Measurements from ENCODE around the gene PRRG1.
"Not testable (repeated sequence)": the region's sequence is repeated elsewhere in the genome, so short reads cannot be mapped to it uniquely, and the experiment has no call there.

The PRRG1 gene

DNA sequence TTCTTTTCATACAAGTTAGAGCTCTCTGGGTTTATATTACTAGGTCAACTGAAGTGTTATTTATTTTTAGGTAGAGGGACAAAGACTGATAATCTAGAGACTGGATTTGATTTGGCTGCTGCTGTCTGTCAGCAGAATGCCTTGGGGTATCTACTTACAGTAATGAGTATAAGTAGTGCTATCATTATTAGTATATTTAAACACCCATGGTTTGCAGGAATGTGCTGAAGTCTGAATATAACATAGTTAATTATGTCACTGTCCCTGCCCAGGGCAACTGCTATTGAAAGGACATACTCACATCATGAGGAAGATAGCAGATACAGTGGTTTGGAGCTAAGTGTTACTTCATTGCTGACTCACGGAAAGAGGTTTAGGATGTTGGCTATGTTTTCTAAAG lies 76.2 kb downstream of the PRRG1 start:
- H3K9ac ChIP-seq (ENCODE audit: low read length), result no peak overlapping the region
- no peak for TF ChIP-seq EZH2phosphoT487 (IDR thresholded peaks at IDR 0.05; ENCODE audit: low read depth)
- TF ChIP-seq, protein P1, sequence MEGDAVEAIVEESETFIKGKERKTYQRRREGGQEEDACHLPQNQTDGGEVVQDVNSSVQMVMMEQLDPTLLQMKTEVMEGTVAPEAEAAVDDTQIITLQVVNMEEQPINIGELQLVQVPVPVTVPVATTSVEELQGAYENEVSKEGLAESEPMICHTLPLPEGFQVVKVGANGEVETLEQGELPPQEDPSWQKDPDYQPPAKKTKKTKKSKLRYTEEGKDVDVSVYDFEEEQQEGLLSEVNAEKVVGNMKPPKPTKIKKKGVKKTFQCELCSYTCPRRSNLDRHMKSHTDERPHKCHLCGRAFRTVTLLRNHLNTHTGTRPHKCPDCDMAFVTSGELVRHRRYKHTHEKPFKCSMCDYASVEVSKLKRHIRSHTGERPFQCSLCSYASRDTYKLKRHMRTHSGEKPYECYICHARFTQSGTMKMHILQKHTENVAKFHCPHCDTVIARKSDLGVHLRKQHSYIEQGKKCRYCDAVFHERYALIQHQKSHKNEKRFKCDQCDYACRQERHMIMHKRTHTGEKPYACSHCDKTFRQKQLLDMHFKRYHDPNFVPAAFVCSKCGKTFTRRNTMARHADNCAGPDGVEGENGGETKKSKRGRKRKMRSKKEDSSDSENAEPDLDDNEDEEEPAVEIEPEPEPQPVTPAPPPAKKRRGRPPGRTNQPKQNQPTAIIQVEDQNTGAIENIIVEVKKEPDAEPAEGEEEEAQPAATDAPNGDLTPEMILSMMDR (IDR thresholded peaks at IDR 0.05; ENCODE audit: low read depth, low read length), result no peak

DNA sequence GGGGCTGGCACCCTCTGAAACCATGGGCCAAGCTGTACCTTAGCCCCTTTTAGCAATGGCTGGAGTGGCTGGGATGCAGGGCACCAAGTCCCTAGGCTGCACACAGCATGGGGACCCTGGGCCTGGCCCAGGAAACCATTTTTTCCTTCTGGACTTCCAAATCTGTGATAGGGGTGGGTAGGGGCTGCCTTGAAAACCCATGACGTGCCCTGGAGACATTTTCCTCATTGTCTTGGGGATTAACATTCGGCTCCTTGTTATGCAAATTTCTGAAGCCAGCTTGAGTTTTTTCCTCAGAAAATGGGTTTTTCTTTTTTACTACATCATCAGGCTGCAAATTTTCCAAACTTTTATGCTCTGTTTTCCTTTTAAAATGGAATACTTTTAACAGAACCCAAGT lies 79.8 kb downstream of the PRRG1 start:
- not testable (repeated sequence) for H3K36me3 ChIP-seq (replicated peaks; ENCODE audit: low read depth, low read length); H3K9ac ChIP-seq (ENCODE audit: low read length); H4K20me1 ChIP-seq (ENCODE audit: insufficient read depth, low read length); H2AFZ ChIP-seq (ENCODE audit: low read depth, low read length); H3K9me3 ChIP-seq (ENCODE audit: insufficient read depth, low read length); H3K4me3 ChIP-seq (ENCODE audit: low read length); H3K4me1 ChIP-seq (ENCODE audit: low read length); H3K27ac ChIP-seq (ENCODE audit: low read length); H3K4me2 ChIP-seq (ENCODE audit: low read length); H3K27me3 ChIP-seq (ENCODE audit: low read depth, low read length); H3K79me2 ChIP-seq (ENCODE audit: low read length)

More for the DNA sequence above, 76.2 kb downstream of the PRRG1 start:
- Histone ChIP-seq H3K4me1 (ENCODE audit: low read length) (no peaks in the 10 kb centered on the region), H3K27me3 (ENCODE audit: low read depth, low read length) (no peaks in the 10 kb centered on the region), H4K20me1 (ENCODE audit: insufficient read depth, low read length) (no peaks in the 10 kb centered on the region), H3K79me2 (ENCODE audit: low read length) (no peaks in the 10 kb centered on the region), H3K4me2 (ENCODE audit: low read length) (no peak overlapping the region), H3K4me3 (ENCODE audit: low read length) (no peak overlapping the region), H2AFZ (ENCODE audit: low read depth, low read length) (no peak overlapping the region), H3K36me3 (replicated peaks; ENCODE audit: low read depth, low read length) (no peaks in the 10 kb centered on the region), H3K27ac (ENCODE audit: low read length) (no peak overlapping the region), H3K9me3 (ENCODE audit: insufficient read depth, low read length) (no peaks in the 10 kb centered on the region)

DNA sequence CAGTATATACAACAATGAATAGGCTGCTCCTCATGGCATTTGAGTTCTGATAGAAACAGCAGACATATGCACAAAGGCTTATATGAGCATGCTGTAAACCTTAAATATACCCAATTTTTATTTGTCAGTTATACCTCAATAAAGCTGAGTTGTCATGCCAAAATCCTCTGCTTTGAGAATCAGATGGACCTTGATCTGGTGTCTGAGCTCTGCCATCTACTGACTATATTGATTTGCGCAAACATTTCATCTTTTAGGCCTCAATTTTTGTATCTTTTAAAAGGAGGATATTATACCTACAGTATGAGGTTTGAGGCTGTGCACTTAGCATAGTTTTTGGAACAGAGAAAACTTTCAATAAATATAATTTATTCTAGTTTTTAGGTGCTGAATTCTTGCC lies 85.2 kb downstream of the PRRG1 start:
- Histone ChIP-seq H3K27me3 (ENCODE audit: low read depth, low read length) (no peaks in the 10 kb centered on the region), H4K20me1 (ENCODE audit: insufficient read depth, low read length) (no peaks in the 10 kb centered on the region), H2AFZ (ENCODE audit: low read depth, low read length) (no peak overlapping the region), H3K27ac (ENCODE audit: low read length) (no peak overlapping the region), H3K36me3 (replicated peaks; ENCODE audit: low read depth, low read length) (no peaks in the 10 kb centered on the region), H3K4me3 (ENCODE audit: low read length) (no peak overlapping the region), H3K9ac (ENCODE audit: low read length) (no peak overlapping the region), H3K9me3 (ENCODE audit: insufficient read depth, low read length) (no peaks in the 10 kb centered on the region), H3K4me1 (ENCODE audit: low read length) (no peaks in the 10 kb centered on the region), H3K4me2 (ENCODE audit: low read length) (no peak overlapping the region), H3K79me2 (ENCODE audit: low read length) (no peaks in the 10 kb centered on the region)
- TF ChIP-seq, protein P1 (IDR thresholded peaks at IDR 0.05; ENCODE audit: low read depth, low read length), result peak; percentile 33
- TF ChIP-seq EZH2phosphoT487 (IDR thresholded peaks at IDR 0.05; ENCODE audit: low read depth), result no peak

DNA sequence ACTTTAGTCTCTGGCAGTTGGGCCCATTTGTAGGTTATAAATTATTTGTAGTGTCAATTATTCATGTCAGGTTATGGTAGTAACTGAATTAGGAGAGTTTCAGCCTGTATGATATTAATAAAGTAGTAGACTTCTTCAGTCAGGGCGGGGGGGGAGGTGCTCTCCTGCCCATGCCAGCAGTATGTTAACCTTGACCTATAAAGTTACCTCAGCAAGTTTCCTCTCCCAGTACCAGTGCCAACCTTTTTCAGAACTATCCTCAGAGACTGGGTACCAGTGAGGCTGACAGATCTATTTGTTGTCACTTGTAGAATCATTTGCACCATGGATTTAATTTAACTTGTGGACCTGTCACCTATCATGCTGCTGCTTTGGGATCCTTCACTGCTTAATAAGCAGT lies 88.0 kb downstream of the PRRG1 start:
- H4K20me1 ChIP-seq (ENCODE audit: insufficient read depth, low read length), result no peaks in the 10 kb centered on the region
- no peak overlapping the region for H3K9ac ChIP-seq (ENCODE audit: low read length)
- H3K79me2 ChIP-seq (ENCODE audit: low read length), result no peaks in the 10 kb centered on the region
- H3K36me3 ChIP-seq (replicated peaks; ENCODE audit: low read depth, low read length), result no peaks in the 10 kb centered on the region
- no peak overlapping the region for H3K4me2 ChIP-seq (ENCODE audit: low read length)
- no peak overlapping the region for H3K4me3 ChIP-seq (ENCODE audit: low read length)
- H3K9me3 ChIP-seq (ENCODE audit: insufficient read depth, low read length), result no peaks in the 10 kb centered on the region
- no peak overlapping the region for H2AFZ ChIP-seq (ENCODE audit: low read depth, low read length)
- H3K27ac ChIP-seq (ENCODE audit: low read length), result no peak overlapping the region
- no peaks in the 10 kb centered on the region for H3K27me3 ChIP-seq (ENCODE audit: low read depth, low read length)
- TF ChIP-seq EZH2phosphoT487 (IDR thresholded peaks at IDR 0.05; ENCODE audit: low read depth), result no peak
- TF ChIP-seq, protein P1 (IDR thresholded peaks at IDR 0.05; ENCODE audit: low read depth, low read length), result no peak
- no peaks in the 10 kb centered on the region for H3K4me1 ChIP-seq (ENCODE audit: low read length)

DNA sequence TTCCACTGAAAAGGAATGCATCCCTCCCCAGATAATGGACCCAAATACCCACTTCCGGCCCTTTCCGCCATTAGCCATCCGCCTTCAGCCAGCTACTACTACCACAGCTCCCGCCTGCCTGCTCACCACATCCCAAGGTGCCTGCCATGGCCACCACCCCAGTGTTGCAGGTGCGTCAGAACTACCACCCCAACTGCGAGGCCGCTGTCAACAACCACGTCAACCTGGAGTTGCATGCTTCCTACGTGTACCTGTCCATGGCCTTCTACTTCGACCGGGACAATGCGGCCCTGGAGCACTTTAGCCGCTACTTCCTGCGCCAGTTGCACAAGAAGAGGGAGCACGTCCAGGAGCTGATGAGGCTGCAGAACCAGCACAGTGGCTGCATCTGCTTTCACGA lies 92.2 kb downstream of the PRRG1 start:
- H3K9ac ChIP-seq (ENCODE audit: low read length), result no peak overlapping the region
- H3K27ac ChIP-seq (ENCODE audit: low read length), result no peak overlapping the region
- H3K4me1 ChIP-seq (ENCODE audit: low read length), result no peaks in the 10 kb centered on the region
- H3K79me2 ChIP-seq (ENCODE audit: low read length), result no peaks in the 10 kb centered on the region
- H3K4me3 ChIP-seq (ENCODE audit: low read length), result no peak overlapping the region
- H3K27me3 ChIP-seq (ENCODE audit: low read depth, low read length), result no peaks in the 10 kb centered on the region
- no peak overlapping the region for H2AFZ ChIP-seq (ENCODE audit: low read depth, low read length)
- H4K20me1 ChIP-seq (ENCODE audit: insufficient read depth, low read length), result no peaks in the 10 kb centered on the region
- no peaks in the 10 kb centered on the region for H3K9me3 ChIP-seq (ENCODE audit: insufficient read depth, low read length)
- TF ChIP-seq, protein P1 (IDR thresholded peaks at IDR 0.05; ENCODE audit: low read depth, low read length), result no peak
- no peak for TF ChIP-seq EZH2phosphoT487 (IDR thresholded peaks at IDR 0.05; ENCODE audit: low read depth)
- no peaks in the 10 kb centered on the region for H3K36me3 ChIP-seq (replicated peaks; ENCODE audit: low read depth, low read length)
- H3K4me2 ChIP-seq (ENCODE audit: low read length), result no peak overlapping the region
